ENCODE measurements around the gene RBM19.

Gene RBM19

DNA sequence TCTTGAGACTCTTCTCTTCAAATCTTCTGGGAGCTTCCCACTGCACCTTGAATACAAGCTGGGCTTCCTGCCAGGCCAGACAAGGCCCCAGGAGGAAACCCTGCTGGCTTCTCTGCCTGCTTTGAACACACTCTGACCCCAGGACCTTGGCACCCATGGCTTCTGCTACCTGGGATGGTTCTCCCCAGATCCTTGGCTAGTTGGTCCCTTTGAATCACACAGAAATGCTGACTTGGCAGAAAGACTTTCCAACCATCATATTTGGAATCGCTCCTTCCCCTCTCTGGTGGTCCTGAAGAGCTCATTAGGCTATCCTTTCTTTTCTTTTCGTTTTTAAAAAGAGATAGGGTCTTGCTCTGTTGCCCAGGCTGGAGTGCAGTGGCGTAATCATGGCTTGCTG lies 132.7 kb downstream of the RBM19 start:
- TF ChIP-seq TAF1 (IDR thresholded peaks at IDR 0.05; ENCODE audit: borderline replicate concordance, insufficient read depth, low read length) (no peak), POLR2AphosphoS5 (IDR thresholded peaks at IDR 0.05; ENCODE audit: low read depth, low read length) (no peak), REST (IDR thresholded peaks at IDR 0.05; ENCODE audit: insufficient read depth in 1 of 2, low read depth in 2 of 2, low read length in 2 of 2) (no peak), FOXP2 (optimal IDR thresholded peaks at IDR 0.05; ENCODE audit: borderline replicate concordance, extremely low read depth, extremely low read length, insufficient read depth) (no peak), SIN3A (IDR thresholded peaks at IDR 0.05; ENCODE audit: borderline replicate concordance, insufficient read depth, low read length) (no peak)

DNA sequence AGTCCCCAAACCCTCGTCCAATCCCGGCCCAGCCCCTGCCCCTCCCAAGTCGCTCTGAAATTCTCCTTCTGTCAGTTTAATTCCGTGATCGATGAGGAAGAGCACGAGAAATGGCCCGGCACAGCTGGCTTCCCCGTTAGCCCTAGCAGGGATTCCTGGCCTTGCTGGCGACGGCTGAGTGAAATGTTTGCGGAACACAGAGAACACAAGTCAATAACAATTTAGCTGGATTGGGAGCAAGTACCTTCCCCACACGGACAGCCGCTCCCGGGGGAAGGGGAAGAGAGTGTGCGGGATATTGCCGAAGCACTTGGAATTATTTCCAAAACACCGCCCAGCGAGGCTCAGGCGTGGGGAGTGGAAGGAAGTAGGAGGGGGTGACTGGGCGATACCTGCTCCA lies 134.6 kb downstream of the RBM19 start:
- TF ChIP-seq POLR2AphosphoS5 (IDR thresholded peaks at IDR 0.05; ENCODE audit: low read depth, low read length): no peak
- TF ChIP-seq FOXP2 (optimal IDR thresholded peaks at IDR 0.05; ENCODE audit: borderline replicate concordance, extremely low read depth, extremely low read length, insufficient read depth): no peak
- no peak for TF ChIP-seq TAF1 (IDR thresholded peaks at IDR 0.05; ENCODE audit: borderline replicate concordance, insufficient read depth, low read length)
- TF ChIP-seq REST (IDR thresholded peaks at IDR 0.05; ENCODE audit: insufficient read depth in 1 of 2, low read depth in 2 of 2, low read length in 2 of 2): no peak
- TF ChIP-seq SIN3A (IDR thresholded peaks at IDR 0.05; ENCODE audit: borderline replicate concordance, insufficient read depth, low read length): no peak

GRCh38 chr12:113831016-113831415 lies 135.1 kb downstream of the RBM19 start:
- TF ChIP-seq POLR2AphosphoS5 (IDR thresholded peaks at IDR 0.05; ENCODE audit: low read depth, low read length): no peak
- no peak for TF ChIP-seq SIN3A (IDR thresholded peaks at IDR 0.05; ENCODE audit: borderline replicate concordance, insufficient read depth, low read length)
- no peak for TF ChIP-seq FOXP2 (optimal IDR thresholded peaks at IDR 0.05; ENCODE audit: borderline replicate concordance, extremely low read depth, extremely low read length, insufficient read depth)
- TF ChIP-seq REST (IDR thresholded peaks at IDR 0.05; ENCODE audit: insufficient read depth in 1 of 2, low read depth in 2 of 2, low read length in 2 of 2): no peak
- no peak for TF ChIP-seq TAF1 (IDR thresholded peaks at IDR 0.05; ENCODE audit: borderline replicate concordance, insufficient read depth, low read length)

- TF ChIP-seq REST (IDR thresholded peaks at IDR 0.05; ENCODE audit: insufficient read depth in 1 of 2, low read depth in 2 of 2, low read length in 2 of 2) (no peak), FOXP2 (optimal IDR thresholded peaks at IDR 0.05; ENCODE audit: borderline replicate concordance, extremely low read depth, extremely low read length, insufficient read depth) (no peak), TAF1 (IDR thresholded peaks at IDR 0.05; ENCODE audit: borderline replicate concordance, insufficient read depth, low read length) (no peak), SIN3A (IDR thresholded peaks at IDR 0.05; ENCODE audit: borderline replicate concordance, insufficient read depth, low read length) (no peak), POLR2AphosphoS5 (IDR thresholded peaks at IDR 0.05; ENCODE audit: low read depth, low read length) (no peak)
Observed at GRCh38 chr12:113829212-113829611, 136.9 kb downstream of the RBM19 start.

Data from PFSK-1 (cell line).